ENCODE measurements around the gene KIAA0513.
"Not testable (repeated sequence)": the region's sequence is repeated elsewhere in the genome, so short reads cannot be mapped to it uniquely, and the experiment has no call there.

KIAA0513 gene

DNA sequence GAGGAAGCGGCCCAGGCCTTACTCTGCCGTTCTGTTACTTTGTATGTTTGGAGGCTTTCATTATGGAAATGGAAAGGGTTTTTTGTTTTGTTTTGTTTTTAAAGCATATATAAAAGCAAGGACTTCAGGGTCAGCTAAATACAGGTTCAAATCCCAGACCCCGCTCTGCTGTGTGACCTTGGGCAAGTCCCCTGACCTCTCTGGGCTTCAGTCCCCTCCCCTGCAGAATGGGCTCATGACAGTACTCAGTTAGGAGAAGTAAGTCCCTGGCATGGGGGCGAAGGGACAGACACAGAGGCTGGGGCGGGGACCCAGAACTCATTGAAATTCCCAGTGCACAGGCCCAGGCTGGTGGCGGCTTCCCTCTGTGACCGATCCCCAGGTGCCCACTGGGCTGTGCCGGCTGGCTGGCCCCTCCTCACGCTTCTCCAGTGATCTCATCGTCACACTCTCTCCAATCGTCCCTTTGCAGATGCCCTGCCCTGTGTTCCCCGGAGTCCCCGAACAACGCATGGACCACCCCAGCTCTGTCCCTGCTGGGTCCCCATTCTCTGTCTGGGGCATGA is 85.7 kb downstream of the KIAA0513 start:
- DNase-seq (ENCODE audit: low spot score): no peak

DNA sequence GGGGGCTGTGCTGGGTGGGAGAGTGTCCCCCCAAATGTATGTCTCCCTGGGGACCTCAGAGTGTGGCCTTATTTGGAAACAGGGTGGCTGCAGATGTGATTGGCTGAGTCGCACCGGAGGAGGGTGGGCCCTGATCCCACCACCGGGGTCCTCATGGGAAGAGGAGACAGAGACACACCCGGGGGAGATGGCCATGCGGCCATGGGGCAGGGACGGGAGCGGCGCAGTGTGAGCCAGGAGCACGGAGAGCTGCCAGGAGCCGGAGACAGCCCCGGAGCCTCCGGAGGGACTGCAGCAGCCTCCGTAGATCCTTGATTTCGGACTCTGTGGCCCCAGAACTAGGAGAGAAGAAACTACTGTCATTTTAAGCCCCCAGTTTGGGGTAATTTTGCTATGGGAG is 86.3 kb downstream of the KIAA0513 start:
- DNase-seq (ENCODE audit: low spot score): no peak

DNA sequence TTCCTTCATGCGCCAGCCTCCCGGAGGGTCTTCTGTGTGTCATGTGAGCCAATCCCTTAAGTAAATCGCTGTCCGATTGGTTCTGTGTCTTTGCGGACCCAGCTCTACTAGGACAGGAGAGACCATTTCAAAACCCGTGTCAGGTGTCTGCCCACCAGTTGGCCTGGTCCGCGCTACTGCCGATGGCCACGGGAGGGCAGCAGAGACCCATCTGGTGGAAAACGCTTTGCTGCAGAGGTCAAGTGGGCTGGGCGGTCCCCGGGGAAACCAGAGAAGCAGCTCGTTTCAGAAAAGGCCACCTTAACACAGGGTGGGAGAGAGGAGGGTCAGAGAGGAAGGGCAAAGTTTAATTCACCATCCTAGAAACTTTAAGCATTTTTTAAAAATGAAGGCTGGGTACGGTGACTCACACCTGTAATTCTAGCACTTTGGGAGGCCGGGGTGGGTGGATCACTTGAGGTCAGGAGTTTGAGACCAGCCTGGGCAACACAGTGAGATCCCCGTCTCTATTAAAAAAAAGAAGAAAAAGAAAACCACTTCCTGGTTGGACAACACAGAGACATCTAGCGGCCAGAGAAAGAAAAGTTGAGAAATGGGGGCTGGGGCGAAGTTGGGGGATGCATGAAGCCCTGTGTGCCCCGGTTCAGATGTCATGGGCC is 87.4 kb downstream of the KIAA0513 start:
- peak; percentile 56 for DNase-seq (ENCODE audit: low spot score)

DNA sequence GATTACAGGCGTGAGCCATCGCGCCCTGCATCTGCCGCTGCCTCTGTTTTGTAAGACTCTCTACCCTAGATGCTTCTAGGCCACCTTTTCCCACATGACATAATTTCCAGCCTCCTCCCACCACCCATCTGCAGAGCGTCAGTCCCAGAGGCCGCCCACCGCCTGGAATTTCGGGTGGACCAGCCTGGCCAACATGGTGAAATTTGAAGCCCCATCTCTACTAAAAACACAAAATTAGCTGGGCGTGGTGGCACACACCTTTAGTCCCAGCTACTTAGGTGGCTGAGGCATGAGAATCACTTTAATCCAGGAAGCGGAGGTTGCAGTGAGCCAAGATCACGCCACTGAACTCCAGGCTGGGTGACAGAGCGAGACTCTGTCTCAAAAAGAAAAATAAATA is 89.8 kb downstream of the KIAA0513 start:
- DNase-seq (ENCODE audit: low spot score): no peak

DNA sequence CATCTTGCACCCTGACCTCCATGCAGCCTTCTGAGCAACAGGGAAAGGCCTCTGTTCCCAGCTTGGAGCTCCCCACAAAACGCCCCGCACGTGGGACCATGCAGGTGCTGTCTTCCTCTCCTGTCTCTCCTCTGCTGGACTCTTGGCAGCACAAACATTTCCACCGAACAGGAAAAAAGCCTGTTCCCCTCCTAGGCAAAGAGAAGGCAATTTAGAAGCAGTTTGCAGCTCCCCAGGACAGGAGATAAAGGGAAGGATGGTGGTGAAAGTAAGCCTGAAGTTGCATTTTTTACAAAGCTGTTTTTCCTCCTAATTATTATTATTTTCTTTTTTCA is 92.4 kb downstream of the KIAA0513 start:
- DNase-seq (ENCODE audit: low spot score): no peak

DNA sequence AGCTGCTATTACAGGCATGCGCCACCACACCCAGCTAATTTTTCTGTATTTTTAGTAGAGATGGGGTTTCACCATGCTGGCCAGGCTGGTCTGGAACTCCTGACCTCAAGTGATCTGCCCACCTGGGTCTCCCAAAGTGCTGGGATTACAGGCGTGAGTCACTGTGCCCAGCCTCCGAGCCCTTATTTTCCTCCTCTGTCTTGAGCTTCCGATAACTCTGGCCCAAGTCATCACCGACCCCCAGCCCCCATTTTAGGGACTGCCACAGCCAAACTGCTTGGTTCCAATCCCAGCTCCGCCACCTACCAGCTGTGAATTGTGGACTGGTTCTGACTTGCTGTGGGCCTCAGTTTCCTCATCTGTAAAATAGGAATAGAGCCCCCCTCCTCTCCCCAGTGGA is 95.8 kb downstream of the KIAA0513 start:
- not testable (repeated sequence) for DNase-seq (ENCODE audit: low spot score)

DNA sequence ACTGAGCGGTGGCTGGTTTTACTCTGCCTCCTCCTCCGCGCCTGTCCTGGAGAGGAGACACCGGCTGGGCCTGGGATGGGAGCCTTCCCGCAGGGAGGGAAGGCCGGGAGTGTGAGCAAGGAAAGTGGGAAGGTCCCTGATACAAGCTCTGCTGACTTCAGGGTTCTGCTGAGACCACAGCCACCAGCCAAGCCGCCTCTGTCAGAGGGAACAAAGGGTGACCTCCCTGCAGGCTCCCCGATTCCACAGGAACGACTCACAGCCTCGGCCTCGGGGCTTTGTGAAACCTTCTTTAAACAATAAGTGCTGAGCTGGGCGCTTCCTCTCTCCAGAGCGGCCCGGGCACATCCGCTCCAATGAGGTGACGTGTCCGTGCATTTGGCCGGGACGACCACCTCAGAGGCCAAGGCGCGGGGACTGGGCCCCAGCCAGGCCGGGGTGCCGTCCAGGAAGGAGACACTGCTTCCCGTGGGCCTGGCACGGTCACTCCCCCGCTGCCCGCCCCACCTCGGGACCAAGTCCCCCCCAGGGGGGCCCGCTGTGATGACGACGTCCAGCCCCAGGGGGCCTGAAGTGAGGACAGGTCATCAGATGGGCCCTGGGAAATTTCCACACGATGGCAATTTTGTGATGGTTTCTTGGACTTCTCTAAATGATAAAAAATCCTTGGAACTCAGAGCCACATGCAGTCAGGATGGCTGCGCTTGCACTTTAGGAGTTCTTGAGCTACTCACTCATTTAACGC is 96.5 kb downstream of the KIAA0513 start:
- peak; percentile 39 for DNase-seq (ENCODE audit: low spot score)

DNA sequence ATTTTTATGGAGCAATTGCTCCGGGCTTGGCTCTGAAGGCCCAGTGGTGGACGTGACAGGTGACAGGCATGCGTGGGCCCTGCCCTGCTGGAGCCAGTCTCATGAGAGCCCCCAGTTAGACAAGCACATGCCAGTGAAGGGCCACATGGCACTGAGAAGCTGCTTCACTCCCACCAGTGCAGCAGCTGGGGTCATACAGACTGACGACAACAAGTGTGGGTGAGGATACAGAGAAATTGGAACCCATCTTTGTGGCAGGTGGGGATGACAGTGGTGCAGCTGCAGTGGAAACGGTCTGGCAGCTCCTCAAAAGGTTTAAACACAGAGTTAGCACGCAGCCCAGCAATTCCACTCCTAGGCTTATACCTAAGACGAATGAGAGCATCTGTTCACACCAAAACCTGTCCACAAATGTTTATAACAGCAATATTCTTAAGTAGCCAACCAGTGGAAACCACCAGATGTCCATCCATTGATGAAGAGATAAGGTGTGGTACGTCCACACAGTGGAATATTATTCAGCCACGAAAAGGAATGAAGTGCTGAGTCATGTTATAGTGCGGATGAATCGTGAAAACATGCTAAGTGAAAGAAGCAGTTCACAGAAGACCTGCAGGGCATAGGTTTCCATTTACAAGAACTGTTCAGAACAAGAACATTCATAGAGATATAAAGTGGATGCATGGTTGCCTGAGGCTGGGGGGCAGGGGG is 97.2 kb downstream of the KIAA0513 start:
- no peak for DNase-seq (ENCODE audit: low spot score)

DNA sequence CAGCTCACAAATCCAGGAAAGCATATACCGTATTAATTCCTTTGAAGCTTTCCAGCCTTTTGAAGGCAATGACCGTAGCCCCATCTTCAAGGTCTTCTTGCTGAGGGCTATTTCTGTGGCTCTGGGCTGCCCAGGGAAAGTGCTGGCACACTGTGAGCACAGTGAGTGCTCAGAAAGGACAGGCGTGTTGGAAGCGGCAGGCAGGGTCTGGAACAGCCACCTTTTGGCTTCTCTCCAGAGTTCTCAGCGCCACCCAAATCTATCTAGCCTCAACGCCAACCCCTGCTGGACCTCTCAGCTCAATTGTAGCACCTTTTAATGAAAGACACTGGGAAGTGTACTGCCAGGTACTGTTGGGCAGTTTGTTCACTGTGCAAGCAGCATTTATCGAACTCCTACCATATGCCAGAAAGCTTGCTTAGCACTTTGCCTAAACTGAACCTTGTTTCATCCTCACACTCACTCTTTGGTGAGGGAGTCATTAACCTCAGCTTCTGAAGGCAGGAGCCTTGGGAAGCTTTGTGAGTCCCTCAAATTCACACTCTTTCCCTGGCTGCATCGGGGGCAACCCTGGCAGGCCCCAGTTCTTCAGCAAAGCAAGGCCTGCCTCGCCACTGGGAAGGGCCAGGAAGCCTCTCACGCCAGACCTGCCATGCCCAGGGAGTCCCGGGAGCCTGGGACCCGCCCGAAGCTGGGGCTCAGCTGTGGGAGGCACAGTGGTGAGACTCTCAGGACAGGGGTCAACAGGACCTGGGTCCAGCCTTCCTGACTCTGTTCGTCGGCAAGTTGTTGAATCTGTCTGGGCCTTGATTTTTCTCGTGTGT is 98.2 kb downstream of the KIAA0513 start:
- no peak for DNase-seq (ENCODE audit: low spot score)

DNA sequence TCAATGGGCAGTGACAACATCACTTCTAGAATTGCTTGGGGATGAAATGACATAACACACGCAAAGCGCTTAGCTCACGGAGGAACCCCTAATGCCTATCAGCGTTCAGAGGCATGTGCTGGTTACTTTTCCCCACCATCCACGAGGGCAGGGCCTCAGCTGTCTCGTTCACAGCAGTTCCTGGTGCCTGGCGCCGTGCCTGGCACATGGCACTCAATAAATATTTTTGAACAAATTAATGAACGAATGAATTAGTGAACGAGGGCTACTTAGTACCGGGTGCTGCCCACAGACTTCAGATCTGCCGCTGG is 98.8 kb downstream of the KIAA0513 start:
- DNase-seq (ENCODE audit: low spot score): no peak

DNA sequence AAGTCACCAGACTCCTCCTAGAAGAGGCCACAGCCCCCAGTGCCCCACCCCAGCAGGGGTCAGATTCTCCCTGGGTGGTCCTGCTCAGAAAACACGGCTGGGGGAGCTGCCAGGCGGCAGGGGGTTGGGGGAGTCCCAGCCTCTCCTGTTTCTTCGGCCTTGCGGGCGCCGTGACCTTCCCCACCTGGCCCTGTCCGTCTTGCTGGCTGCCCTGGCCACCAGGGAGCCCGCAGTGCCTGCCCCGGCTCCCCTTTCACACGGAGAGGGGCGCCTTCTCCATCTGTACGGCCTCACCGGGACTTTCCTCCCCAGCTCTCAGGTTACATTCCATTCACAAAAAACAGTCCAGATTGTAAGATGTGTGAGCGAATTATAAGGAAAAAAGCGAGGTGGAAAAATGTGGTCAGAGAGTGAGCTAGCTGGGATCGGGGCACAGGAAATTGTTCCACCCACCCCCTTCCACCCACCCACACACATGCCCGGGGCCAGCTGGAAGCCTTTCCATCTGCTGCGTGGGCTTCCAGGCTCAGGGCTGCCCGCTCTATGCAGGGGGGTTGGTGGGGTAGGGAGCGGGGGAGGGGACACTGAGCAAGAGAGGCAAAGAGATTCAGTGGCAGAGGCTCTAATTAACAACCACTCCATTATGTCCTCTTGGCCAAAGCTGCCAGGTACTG is 99.2 kb downstream of the KIAA0513 start:
- DNase-seq (ENCODE audit: low spot score): no peak

DNA sequence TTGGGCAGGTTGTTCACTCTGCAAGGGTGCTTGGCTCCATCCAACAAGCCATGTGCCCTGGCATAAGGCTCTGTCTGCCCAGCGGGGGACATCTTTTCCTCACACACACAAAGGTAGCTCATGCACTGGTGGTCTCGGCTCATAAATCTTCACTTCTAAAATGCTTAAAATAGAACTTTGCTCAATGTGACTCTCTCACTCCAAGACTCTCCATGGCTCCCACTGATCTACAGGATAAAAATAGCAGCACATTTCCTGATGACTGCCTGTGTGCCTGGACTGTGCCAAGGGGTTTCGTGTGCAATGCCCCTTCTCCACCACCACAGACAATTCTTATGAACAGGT is 99.8 kb downstream of the KIAA0513 start:
- no peak for DNase-seq (ENCODE audit: low spot score)

DNA sequence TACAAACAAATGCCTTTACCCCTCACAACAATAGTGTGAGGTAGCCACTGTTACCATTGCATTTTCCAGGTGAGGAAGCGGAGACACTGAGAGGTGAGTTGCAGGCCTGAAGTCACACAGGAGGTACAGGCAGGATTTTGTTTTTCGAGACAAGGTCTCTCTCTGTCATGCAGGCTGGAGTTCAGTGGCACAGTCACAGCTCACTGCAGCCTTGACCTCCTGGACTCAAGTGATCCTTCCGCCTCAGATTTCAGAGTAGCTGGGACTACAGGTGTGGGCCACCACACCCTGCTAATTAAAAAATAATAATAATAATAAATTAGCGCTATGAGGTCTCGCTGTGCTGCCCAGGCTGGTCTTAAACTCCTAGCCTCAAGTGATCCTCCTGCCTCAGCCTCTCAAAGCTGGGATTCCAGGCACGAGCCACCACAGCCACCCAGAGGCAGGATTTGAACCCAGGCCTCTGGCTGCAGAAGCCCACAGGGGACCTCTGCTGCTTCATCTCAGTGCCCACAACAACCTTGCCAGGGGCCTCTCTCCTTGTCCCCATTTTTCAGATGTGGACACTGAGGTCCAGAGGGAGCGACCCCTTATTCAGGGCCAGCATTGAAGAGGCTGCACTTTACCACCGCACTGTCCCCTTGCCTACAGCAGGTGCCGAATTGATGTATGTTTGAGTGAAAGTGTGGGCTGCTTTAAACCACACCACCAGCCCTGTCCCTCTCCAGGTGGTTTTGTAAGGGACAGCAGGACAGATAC is 100.7 kb downstream of the KIAA0513 start:
- DNase-seq (ENCODE audit: low spot score): no peak

DNA sequence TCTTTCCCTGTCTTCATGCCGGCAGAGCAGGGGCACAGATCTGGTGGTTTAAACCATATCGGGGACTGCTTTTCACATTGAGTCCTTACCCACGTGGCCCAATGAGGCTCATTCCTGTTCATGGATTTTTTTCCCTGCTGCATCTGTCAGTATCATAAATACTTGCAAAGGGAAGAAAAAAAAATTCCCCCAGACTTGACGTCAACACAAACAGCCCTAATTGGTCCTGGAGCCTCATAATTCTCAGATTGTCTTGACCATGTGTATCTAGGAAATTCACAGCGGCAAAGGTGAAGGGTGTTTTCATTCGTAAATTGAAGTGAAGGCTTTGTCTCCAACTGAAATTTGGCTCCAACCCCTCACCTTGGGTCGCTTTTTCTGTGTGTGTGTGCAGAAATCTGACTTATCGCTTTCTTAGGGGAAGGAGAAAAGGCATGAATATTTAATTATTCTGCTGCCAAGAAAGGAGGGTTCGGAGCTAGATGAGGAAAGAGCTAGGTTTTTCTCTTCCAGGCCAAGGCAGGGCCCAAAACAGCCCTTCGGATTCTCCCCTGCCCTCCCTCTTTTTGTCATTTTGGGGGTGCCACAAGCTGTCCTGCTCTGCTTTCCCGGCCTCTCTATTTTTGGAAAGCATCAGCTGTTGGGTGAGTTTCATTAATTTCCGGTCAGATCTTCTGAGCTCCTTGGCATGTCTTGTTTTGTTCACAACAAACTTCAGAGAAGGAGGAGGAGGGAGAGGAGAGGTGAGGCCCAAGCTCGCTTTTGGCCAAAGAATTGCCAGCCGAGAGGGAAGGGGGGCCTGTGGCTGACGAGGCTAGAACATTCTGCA is 102.5 kb downstream of the KIAA0513 start:
- DNase-seq (ENCODE audit: low spot score): no peak

DNA sequence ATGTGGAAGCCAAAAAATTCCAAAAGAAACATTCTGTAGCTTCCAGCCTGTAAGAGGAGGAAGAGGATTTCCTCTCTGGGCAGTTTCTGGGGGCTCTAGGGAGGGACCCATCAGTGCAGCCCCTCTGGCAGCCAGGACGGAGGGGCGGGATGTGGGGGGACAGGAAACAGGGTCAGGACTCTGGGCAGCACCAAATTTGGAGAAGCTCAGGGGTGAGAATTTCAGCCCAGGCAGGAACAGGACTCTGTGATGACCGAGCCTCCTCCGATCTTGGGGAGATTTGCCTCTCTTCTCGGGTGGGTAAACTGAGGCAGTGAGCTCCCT is 103.1 kb downstream of the KIAA0513 start:
- DNase-seq (ENCODE audit: low spot score): no peak

DNA sequence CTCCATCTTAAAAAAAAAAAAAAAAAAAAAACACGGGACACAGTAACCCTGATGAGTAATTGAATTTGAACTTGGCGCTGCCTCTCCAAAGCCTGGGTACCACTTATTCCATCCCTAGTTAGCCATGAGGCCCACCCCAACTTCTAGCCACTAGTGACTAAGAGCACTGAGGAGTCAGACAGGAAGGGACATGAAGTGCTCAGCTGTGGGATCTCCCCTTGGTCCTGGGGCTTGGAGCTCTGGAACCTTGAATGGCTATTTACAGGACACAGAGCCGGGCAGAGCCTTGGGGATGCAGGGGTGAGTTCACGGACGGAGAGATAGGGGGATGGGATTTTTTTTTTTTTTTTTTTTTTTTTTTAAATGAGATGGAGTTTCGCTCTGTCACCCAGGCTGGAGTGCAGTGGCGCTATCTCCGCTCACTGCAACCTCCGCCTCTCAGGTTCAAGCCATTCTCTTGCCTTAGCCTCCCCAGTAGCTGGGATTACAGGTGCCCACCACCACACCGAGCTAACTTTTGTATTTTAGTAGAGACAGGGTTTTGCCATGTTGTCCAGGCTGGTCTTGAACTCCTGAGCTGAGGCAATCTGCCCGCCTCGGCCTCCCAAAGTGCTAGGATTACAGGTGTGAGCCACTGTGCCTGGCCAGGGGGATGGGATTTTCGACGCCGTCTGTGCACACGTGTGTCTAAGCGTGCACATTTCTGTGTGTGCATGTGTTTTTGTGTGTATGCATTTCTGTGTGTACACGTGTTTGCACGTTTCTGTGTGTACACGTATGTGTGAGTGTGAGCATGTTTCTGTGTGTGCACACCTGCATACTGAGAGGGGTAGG is 105.1 kb downstream of the KIAA0513 start:
- DNase-seq (ENCODE audit: low spot score): no peak

DNA sequence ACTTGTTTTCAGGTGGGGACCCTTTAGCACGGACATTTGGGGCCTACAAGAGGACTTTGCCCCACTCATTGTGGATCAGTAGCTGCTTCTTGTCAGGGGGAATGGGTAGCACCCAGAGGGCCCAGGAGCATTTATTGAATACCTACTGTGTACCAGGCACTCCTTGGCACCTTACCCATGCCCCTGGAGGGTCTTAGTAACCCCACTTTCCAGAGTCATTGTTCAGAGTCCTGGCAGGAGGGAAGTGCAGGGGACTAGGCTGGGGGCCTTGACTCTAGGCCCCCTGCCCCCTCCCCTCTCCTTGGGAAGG is 105.7 kb downstream of the KIAA0513 start:
- DNase-seq (ENCODE audit: low spot score): no peak

DNA sequence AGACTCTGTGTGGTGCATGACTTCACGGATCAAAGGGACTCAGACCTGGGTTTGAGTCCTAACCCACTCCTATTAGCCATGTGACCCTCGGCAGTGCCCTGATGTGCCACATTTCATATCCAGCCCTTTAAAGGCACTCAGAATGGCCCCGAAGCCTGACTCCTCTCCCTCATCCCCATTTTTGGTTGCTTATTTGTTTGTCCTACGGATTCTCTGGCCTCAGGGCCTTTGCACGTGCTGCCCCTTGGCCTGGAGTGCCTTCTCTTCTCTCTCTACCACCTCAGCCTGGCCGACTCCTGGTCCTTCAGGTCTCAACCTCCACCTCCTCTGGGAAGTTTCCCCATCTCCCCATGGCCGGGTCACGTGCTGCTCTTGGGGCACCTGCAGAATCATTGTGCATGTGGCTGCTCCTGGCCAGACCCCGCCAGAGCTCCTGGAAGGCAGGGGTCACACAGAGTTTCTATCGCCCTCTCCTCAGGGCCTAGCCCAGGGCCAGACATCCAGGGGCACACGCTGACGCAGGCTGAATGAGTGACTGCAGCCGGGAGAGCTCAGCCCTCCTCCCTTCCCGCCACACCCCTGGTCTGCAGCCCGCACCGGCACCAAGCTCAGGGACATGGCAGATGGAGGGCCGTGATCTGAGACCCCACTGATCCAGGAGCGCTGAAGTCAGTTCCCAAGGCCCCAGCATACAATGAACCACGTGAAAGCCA is 106.6 kb downstream of the KIAA0513 start:
- DNase-seq (ENCODE audit: low spot score): no peak

DNA sequence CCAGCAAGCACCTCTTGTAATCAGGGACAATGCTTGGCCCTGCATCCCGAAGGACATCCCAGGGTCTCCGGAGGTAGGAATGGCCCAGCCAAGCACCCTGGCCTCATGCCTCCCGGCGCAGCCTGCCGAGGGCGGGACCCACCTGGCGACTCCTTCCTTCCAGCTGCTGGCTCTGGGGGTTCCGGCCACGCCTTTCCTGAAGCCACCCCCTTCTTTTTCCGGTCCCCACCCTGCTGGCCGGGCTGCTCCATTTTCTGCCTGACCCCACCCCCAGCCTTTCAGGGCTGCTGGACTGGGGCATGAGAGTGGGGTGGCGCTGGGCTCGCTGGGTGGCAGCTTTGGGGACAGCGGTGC is 107.2 kb downstream of the KIAA0513 start:
- DNase-seq (ENCODE audit: low spot score): no peak

Measured in putamen (tissue), 1 donor.